ENCODE measurements around the gene ABCA10. TPM values are rescaled to one million over a fixed set of nuclear protein-coding genes. Genes with fewer than 3 reads are reported as not detected.

ABCA10 gene
- total RNA-seq, 2 donors from 2014 or later: 1.8 to 2.3 TPM

DNA sequence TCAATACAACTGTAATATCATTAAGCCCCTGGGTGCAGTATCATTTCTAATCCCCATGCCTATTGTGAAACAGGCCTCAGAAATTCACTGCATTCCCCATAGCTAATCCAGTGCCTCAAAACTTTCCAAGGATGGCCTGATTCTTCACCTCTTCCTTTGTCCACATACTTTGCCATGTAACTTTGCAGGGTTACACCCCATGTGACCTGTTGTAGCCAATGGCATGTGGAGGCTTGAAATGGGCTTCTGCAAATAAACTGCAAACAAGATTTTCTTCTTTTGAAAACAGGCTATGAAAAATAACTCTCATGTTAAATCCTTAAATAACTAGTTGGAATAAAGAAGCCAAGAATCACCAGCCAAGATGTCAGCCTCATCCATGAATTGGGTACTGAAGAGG lies 35.9 kb downstream of the ABCA10 start:
- no peaks in the 10 kb centered on the region for H3K4me1 ChIP-seq
- H3K9ac ChIP-seq (ENCODE audit: low read depth in 2 of 2, low read length in 2 of 2): no peak overlapping the region
- no peak for DNase-seq
- no peak for TF ChIP-seq CTCF (IDR thresholded peaks at IDR 0.05)
- H3K4me3 ChIP-seq: no peak overlapping the region
- H3K9me3 ChIP-seq: no peaks in the 10 kb centered on the region
- H3K27ac ChIP-seq: no peak overlapping the region
- intact Hi-C loops (cut with DNase I): no loop called here
- H3K27me3 ChIP-seq: no peaks in the 10 kb centered on the region
- H3K36me3 ChIP-seq: no peaks in the 10 kb centered on the region

DNA sequence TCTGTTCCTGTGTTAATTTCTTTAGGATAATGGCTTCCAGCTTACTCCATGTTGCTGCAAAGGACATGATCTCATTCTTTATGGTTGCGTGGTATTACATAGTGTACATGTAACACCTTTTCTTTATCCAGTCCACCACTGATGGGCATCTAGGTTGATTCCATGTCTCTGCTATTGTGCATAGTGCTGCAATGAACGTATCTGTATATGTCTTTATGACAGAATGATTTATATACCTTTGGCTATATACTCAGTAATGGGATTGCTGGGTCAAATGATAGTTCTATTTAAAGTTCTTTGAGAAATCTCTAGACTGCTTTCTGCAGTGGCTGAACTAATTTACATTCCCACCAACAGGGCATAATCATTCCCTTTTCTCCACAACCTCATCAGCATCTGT lies 39.8 kb downstream of the ABCA10 start:
- no peak overlapping the region for H3K9ac ChIP-seq (ENCODE audit: low read depth in 2 of 2, low read length in 2 of 2)
- no peaks in the 10 kb centered on the region for H3K4me1 ChIP-seq
- no peak for TF ChIP-seq CTCF (IDR thresholded peaks at IDR 0.05)
- H3K9me3 ChIP-seq: no peaks in the 10 kb centered on the region
- no peaks in the 10 kb centered on the region for H3K36me3 ChIP-seq
- intact Hi-C loops (cut with DNase I): no loop called here
- no peak overlapping the region for H3K27ac ChIP-seq
- no peak overlapping the region for H3K4me3 ChIP-seq
- no peaks in the 10 kb centered on the region for H3K27me3 ChIP-seq
- no peak for DNase-seq

- no peak for DNase-seq
- no peak for TF ChIP-seq CTCF (IDR thresholded peaks at IDR 0.05)
Observed at GRCh38 chr17:69188064-69188463, 40.6 kb downstream of the ABCA10 start.

GRCh38 chr17:69187294-69187693 lies 41.3 kb downstream of the ABCA10 start:
- no peak for DNase-seq
- Histone ChIP-seq H3K9me3 (no peaks in the 10 kb centered on the region), H3K9ac (ENCODE audit: low read depth in 2 of 2, low read length in 2 of 2) (no peak overlapping the region), H3K27ac (no peak overlapping the region), H3K27me3 (no peaks in the 10 kb centered on the region), H3K4me3 (no peak overlapping the region), H3K4me1 (no peaks in the 10 kb centered on the region), H3K36me3 (no peaks in the 10 kb centered on the region)
- TF ChIP-seq CTCF (IDR thresholded peaks at IDR 0.05): no peak
- intact Hi-C loops (cut with DNase I): no loop called here

More at GRCh38 chr17:69188064-69188463, 40.6 kb downstream of the ABCA10 start:
- H3K27me3 ChIP-seq: no peaks in the 10 kb centered on the region
- no peak overlapping the region for H3K9ac ChIP-seq (ENCODE audit: low read depth in 2 of 2, low read length in 2 of 2)
- no peak overlapping the region for H3K4me3 ChIP-seq
- no peaks in the 10 kb centered on the region for H3K36me3 ChIP-seq
- H3K9me3 ChIP-seq: no peaks in the 10 kb centered on the region
- intact Hi-C loops (cut with DNase I): no loop called here
- no peaks in the 10 kb centered on the region for H3K4me1 ChIP-seq
- no peak overlapping the region for H3K27ac ChIP-seq

DNA sequence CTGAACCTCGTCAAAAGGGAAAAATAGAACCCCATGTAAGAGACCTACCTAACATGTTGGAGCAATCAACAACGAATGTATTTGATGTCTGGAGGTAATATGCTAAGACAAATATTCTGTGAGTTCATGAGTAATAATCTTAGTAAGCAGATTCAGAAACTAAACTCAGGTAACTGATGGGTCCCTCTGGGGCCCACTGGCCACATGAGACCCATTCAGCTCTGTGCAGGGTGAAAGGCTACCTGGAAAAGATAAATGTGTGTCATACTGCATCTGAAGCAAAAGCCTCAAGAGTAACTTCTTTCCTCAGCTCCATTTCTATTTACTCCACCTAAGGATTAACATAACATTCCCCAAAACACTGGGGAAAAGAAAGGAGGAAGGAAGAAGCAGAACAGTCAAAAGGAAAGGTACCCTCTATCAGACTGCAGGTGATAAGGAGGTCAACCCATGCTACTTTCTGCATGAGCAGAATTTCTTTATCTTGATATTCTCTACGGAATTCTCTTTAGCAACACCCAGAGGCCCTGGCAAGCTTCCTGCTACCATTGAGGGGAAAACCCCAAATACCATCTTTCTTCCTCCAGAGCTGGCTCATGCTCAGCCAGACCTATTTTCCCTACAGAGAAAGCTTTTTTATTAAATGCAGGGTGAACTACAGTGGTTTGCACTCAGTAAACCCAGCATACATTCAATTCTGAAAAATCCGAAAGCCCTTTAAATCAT lies 49.2 kb downstream of the ABCA10 start:
- no peak overlapping the region for H3K9ac ChIP-seq (ENCODE audit: low read depth in 2 of 2, low read length in 2 of 2)
- TF ChIP-seq CTCF (IDR thresholded peaks at IDR 0.05): no peak
- no peak overlapping the region for H3K4me3 ChIP-seq
- intact Hi-C loops (cut with DNase I): no loop called here
- no peak for DNase-seq
- no peaks in the 10 kb centered on the region for H3K27me3 ChIP-seq
- no peaks in the 10 kb centered on the region for H3K36me3 ChIP-seq
- no peaks in the 10 kb centered on the region for H3K4me1 ChIP-seq
- H3K27ac ChIP-seq: no peak overlapping the region
- H3K9me3 ChIP-seq: no peaks in the 10 kb centered on the region
